Stimulated activated CD4-positive, alpha-beta T cell treated with anti-CD3 and anti-CD28 coated beads, Interleukin-1b, Interleukin-23, amount 100 ng/mL, for 24 hours (primary cell): ENCODE data around the gene C14orf180.

ENCODE experiments used
- DNase-seq, 4 experiments: peaks; one replicate each; pipeline ENCODE4 v3.0.0-alpha.2; 2020; ENCODE audit warnings: low read depth in 4 of 4, low spot score in 1 of 4

C14orf180 gene

GRCh38 chr14:104560586-104560945 lies 19.0 kb upstream of the C14orf180 start:
- no peak for DNase-seq

DNA sequence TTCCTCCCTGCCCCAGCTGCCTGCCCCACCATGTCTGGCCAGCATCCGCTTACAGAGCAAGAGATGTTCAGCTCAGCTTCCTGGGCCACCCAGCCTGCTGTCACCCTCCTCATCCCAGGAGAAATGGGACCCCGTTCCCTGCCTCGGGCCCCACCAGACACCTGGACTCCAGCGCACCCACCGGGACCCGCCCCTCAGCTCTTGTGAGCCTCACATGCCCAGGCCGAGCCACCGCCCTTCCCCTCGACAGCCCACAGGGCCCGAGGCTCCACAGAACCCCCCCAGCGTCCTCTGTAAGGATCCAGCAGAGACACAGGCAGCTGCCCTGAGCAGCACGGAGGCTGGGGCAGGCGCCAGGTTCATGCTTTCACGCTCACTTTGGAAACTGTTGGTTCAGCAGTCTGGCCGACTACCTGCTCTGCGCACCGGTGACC lies 18.4 kb upstream of the C14orf180 start:
- no peak for DNase-seq

- DNase-seq, result no peak
Observed at GRCh38 chr14:104561632-104562495, 17.7 kb upstream of the C14orf180 start.

DNA sequence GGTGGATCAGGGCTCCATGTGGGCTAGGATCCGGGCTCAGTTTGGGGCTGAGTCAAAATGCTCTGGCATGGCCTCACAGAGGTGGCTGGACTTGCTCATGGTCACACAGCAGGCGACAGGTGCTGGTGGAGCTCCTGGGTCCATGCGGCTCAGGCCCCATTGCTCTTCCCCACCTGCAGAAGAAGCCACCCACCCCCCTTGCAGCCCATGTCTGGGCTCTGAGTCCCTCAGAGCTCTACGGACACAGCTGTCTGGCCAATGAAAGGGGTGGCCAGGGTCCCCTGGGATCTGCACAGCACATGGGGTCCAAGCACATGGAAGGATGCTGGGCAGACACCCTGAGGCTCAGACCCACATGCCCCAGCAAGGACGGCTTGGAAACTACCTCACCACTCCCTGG lies 17.0 kb upstream of the C14orf180 start:
- no peak for DNase-seq

- no peak for DNase-seq
Observed at GRCh38 chr14:104563191-104563741, 16.3 kb upstream of the C14orf180 start.

GRCh38 chr14:104563742-104564615 lies 15.6 kb upstream of the C14orf180 start:
- peak; percentile 13 to 56 (median 42) for DNase-seq

DNA sequence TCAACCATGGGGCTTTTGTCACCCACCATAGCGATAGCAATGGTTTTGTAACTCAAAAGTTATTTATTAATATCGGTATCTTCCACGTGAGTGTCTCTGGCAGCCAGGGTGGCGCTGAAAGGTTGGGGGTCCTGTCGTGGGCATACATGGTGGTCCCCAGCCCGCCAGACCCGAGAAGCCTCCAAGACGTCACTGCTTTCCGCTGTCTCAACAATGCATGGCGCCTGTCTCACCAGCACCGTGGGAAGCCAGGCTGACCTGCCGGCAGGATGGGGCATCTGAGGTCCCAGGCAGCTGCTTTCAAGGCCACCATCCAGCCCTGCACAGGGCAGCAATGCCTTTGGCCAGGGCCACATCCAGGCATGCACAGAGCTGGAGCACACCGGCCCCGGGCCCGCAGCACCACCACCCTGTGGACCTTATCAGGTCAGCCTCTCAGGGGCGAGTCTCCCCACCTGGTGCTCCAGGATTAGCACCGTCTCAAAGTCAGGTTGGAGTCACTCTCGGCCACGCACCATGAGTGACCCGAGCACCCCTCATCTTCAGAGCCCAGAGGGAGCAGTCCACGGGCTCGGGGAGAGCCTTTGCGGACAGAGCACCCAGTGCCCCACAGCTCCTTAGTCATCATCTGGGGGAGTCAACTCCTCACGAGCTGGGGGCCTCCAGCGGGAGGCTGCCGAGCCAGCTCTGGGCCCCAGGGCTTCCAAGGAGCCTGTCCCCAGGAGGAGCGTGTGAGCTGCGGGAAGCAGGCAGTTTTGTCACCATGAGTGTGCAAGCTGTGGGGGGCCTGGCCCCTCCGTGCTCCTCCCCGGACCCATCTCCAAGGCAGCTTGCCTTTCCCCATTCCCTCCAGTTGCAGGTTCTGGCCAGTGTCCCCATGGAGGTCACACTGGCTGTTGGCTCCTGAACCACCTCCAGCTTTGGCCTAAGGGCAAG lies 14.6 kb upstream of the C14orf180 start:
- DNase-seq, result no peak

- no peak for DNase-seq
Observed at GRCh38 chr14:104567141-104567956, 12.2 kb upstream of the C14orf180 start.

DNA sequence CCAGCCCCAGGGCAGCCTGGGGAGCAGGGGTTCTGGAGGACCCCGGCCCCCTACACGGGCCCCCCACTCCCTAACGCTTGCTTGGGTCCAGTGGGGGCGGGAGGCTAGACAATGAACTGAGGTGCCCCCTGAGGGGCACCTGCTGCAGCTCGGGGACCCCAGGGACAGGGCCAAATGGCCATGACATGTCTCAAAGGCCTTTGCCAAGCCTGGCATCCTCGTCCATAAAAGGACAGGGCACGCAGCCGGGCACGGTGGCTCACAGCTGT lies 11.7 kb upstream of the C14orf180 start:
- DNase-seq, result no peak

DNA sequence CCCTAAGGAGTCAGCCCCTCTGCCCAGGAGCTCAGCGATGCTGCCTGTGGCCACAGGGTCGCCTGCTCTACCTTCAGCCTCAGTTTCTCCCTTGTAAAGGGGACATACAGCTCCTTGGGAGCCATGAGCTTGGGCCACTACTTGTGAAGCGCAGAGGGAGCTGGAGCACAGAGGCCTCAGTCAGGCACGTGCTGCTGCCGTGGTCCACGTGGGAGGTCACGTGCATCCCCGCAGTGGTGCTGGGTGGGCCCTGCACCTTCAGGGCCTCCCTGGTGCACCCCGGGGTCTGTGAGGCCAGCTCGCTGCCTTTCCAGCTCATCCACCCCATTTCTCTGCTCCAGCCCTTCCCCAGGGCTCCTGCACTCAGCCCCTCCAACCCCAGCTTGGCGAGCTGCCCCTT lies 10.9 kb upstream of the C14orf180 start:
- no peak for DNase-seq

DNA sequence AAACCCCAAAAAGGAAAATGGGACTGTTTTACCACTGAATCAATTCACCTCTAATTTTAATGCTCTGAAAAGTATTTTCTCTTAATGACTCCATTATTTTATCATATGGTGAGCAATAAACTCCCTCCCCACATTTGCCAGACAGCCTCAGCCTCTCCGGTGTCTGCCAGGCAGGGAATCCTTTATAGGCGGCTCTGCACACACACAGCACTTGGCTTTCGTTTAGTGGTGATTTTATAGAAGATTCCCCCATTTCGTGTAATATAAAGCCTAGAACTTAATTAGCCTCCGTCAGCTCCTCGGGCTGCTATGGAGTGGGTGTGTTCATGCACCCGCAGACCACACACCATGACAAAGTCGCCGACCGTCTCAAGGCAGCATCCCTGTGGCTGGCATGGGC lies 10.1 kb upstream of the C14orf180 start:
- no peak for DNase-seq

DNA sequence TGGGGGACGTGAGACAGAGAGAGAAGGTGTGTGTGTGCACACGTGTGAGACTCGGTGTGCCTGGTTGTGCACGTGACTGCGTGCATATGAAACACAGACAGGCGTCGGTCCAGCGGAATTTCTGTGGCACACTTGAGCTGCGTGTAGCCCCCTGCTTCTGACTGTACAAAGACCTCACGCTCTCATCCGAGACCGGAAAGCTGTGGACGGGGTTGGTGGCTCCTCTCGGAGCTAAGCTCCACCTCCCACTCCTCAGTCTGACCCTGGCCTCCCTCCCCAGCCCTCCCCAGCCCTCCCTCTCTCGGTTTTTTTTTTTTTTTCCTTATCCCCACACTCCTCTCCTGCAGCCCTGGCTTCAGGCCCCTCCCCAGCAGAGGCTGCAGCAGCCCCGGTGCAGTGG lies 8.3 kb upstream of the C14orf180 start:
- no peak for DNase-seq

DNA sequence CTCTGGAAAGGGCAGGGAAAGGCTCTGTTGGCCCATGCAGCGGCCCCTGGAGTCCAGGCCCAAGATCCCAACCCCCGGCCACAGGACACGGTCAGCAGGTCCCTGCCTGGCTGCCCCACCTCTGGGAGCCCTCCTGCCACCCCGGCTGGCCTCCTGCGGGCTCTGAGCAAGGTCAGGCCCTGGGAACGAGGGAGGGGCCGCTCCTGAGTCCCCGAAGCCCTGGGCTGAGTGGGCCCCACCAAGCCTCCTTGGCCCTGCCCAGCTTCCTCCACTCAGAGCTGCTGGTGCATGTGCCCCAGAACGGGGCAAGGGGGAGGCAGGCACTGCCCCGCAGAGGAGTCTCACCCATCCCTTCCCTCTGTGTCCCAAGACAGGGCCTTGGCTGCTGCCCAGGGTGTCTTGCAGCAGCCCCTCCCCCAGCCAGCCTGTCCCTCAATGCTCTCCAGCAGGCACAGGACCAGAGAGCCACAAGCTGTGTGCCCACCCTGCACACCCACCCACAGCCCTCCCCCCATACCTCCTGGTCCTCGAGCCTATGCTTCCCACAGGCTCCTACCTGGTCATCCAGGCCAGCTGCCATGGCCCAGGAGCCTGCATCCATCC lies 7.4 kb upstream of the C14orf180 start:
- no peak for DNase-seq

GRCh38 chr14:104572668-104573067 lies 6.9 kb upstream of the C14orf180 start:
- no peak for DNase-seq

GRCh38 chr14:104573930-104574329 lies 5.6 kb upstream of the C14orf180 start:
- no peak for DNase-seq

DNA sequence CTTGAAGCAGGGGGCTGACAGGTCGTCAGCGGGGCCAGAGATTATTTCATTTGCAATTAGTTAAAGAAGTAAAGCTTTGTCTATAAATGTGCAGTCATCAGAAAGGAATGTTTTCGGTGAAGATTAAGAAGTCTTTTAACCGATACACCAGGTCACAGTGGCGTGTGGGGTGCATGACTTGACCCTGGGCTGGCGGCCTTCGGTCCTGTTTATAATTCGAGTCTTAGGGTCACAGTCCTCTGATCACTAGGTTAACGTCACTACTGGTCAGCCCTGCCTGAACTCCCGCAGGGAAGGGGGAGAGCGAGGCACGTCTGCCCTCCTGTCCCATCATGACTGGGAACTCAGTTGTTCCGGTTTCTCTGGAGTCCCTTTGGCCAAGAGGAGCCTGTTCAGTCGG lies 5.0 kb upstream of the C14orf180 start:
- DNase-seq, result no peak

- DNase-seq, result no peak
Observed at GRCh38 chr14:104574978-104575583, 4.5 kb upstream of the C14orf180 start.

DNA sequence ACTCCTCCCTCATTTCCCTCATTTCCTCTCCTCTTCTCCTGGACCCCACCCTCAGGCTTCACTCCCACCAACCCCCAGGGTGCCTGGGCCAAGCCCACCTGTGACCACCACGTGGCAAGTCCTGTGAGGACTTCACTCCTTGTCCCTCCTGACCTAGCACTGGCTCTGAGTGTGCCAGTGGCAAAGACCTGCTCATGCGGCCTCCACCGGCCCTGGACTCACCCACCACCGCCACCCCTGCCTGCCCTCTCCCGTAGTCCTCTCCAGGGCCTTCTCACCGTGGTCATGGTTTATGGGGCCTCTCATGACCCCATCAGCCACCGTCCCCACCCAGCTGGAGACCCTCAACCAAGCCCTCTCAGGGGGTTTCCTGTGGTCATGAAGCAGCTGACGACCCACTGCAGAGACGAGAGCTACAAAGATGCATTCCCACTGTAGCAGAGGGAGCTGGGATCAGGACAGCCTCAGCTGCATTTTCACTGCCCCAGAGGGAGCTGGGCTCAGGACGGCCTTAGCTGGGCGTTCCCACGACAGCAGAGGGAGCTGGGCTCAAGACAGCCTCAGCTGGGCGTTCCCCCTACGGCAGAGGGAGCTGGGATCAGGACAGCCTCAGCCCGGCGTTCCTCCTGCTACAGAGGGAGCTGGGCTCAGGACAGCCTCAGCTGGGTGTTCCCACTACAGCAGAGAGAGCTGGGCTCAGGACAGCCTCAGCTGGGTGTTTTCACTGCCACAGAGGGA lies 3.2 kb upstream of the C14orf180 start:
- DNase-seq, result no peak

GRCh38 chr14:104576970-104577332 lies 2.6 kb upstream of the C14orf180 start:
- DNase-seq, result no peak
